Stimulated activated CD4-positive, alpha-beta T cell treated with anti-CD3 and anti-CD28 coated beads, Interleukin-2, amount 100 ng/mL, for 4 hours (primary cell): ENCODE data around the gene MEIG1.
"Not testable (repeated sequence)": the region's sequence is repeated elsewhere in the genome, so short reads cannot be mapped to it uniquely, and the experiment has no call there.

Experiments
- DNase-seq: peaks from one replicate; pipeline ENCODE4 v3.0.0-alpha.2; 2020; ENCODE audit warnings: low read depth

MEIG1 gene, protein sequence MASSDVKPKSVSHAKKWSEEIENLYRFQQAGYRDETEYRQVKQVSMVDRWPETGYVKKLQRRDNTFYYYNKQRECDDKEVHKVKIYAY

DNA sequence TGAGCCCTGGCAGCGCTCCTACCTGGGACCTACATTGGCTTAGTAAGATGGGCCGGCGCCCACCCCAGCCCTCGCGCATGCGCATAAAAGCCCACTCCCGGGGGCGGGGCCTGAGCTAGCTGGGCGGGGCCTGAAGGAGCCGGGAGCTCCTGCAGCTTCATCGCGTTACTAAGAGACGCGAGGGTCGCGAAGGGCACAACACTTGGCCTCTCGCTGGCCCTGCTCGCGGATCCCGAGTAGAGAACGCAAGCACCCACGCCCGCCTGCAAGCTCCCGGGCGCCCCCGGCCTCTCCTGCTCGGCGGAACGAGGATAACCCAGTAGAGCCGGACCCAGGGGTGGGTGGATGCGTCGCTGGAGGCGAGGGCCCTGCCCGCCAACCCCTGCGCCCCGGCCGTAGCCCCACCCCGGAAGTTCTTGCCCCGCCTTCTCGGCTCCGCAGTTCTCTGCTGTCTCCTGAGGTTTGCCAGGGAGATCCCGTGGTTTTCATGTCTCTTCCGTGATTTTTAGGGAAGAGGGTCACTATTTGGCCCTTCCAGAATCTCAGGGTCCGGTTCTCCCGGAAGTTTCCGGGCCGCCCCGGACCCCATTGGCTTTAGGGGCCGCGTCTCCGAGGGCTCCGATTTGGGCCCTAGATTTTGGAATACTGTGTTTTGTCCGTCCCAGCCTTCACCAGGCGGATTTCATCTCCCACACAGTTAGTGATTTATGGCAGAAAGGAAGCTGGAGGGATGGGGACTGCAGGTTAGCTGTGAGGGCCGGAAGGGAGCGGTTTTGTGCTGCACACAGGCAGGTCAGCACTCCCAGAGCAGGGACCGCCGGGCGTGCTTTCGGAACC lies at the start of gene MEIG1:
Gene MEIG1, plus strand, starts transcription at position 168 of the 837 bp plus-strand sequence. CDS start 7,081 bp downstream, outside the sequence.
- DNase-seq, result peak; percentile 87

- DNase-seq, result no peak
These were observed 48.2 kb upstream of the MEIG1 start for GRCh38 chr10:14910953-14911352.

DNA sequence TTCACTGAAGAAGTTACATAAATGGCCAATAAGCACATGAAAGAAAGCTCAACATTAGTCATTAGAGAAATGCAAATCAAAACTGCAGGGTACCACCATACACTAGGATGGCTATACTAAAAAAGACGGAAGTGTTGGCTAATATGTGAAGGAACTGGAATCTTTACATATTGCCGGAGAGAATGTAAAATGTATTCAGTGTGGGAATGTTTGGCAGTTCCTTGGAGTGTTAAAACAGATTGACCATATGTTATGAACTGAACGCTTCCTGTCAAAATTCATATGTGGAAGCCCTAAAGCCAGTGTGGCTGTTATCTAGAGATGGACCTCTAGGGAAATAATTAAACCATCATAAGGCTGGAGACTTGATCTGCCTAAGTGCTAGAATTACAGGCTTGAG lies 47.4 kb upstream of the MEIG1 start:
- no peak for DNase-seq

DNA sequence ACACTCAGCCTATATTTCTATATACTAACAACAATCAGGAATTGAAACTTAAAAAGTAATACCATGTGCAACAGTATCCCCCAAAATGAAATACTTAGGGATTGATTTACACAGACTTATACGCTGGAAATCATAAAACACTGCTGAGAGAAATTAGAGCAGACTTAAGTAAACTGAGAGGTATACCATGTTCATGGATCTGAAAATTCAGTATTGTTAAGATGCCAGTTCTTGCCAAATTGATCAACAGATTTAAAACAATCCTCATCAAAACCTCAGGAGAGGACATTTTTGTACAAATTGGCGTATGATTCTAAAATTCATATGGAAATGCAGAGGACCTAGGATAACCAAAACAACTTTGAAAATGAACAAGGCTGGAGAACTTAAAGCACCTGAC lies 42.6 kb upstream of the MEIG1 start:
- no peak for DNase-seq

GRCh38 chr10:14917827-14918226 lies 41.4 kb upstream of the MEIG1 start:
- no peak for DNase-seq

GRCh38 chr10:14918964-14919363 lies 40.2 kb upstream of the MEIG1 start:
- no peak for DNase-seq

DNA sequence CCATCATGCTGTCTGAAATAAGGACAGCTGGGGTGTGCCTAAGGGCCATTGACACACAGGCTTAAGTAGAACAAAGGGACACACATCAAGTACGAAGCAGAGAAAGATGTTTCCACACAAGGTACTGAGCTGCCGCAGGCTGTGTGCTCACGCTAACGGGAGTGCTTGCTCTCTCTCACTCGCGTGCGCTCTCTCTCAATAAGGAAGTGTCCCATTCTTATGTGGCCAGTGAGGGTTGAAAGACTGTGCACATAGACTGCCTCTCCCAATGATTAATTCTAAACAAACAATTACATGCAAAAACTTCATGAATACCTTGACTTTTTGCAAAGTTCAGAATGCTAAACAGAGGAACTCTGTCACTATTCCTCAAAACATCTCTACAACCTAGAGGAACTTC lies 35.2 kb upstream of the MEIG1 start:
- DNase-seq, result no peak

GRCh38 chr10:14925268-14925667 lies 33.9 kb upstream of the MEIG1 start:
- no peak for DNase-seq

GRCh38 chr10:14926061-14926470 lies 33.1 kb upstream of the MEIG1 start:
- DNase-seq, result no peak

GRCh38 chr10:14926722-14927416 lies 32.3 kb upstream of the MEIG1 start:
- no peak for DNase-seq

- DNase-seq, result no peak
These were observed 28.6 kb upstream of the MEIG1 start for GRCh38 chr10:14930610-14931009.

- DNase-seq, result no peak
These were observed 22.6 kb upstream of the MEIG1 start for GRCh38 chr10:14936584-14936983.

GRCh38 chr10:14938971-14939370 lies 20.2 kb upstream of the MEIG1 start:
- DNase-seq, result not testable (repeated sequence)

DNA sequence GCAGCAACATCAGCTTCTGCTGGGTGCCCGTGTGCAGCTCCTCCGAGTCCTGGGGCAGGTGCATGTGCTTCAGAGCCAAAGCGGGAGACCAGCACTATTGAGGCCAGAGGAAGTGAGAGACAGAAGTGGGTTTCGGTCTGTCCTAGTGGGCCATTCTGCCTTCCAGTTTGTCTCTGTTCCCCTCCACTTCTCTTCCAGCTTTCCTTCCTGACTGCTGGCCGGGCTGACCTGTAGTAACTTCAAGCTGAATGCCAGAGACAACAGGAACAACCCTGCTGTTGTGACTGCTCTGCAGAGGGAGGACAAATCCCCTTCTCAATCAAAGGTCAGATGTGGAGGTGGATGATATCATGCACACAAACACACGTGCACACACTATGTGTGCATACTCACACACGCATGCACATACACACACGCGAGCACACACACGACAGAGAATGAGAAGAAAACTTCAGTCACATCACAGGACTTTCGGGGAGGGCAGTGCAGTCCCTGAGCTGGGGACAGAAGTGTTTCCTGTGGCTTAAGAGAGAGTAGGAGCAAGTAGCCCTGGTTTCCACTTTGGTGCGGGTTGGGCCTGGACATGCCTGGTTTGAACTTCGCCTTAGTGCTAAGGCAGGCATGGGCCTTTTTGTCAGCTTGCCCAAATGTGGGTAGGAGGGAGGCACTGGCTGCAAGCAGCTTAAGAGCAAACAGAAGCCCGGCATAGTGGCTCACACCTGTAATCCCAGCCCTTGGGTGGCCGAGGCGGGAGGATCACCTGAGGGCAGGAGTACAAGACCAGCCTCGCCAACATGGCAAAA lies 16.8 kb upstream of the MEIG1 start:
- not testable (repeated sequence) for DNase-seq

GRCh38 chr10:14942950-14943338 lies 16.2 kb upstream of the MEIG1 start:
- not testable (repeated sequence) for DNase-seq

DNA sequence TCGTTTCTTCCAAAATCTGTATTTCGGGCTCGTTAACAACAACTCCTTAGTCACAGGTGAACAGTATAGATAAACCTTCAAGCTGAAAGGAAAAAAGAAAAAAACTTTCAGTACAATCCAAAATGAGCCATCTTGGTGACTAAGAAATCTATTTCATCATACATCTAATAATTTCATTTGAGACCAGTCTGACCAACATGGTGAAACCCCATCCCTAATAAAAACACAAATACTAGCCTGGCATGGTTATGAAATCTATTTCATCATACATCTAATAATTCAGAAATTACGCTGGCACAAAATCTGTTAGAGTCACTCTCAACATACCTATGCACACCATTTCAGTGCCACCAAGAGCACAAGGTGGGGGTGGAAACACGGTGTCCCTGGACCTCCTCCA lies 14.1 kb upstream of the MEIG1 start:
- DNase-seq, result no peak

- no peak for DNase-seq
These were observed 11.9 kb upstream of the MEIG1 start for GRCh38 chr10:14947268-14947667.

DNA sequence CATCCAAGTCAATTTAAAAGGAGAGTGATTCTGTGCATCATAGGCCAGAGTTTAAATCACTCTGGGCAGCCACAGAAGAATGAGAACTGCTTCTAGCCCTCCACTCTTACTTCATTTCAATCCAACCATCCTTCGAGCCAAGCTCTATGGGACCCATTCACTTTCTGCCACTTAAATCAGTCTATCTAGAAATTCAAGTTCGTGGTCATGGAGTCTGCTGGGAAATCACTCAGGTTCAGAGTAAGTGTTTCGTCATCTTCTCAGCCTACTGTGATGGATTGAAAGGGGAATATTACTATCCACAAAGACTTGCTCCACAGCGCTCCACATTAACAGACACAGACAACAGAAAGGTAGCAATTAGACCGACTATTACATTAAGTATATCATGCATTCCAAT lies 9.9 kb upstream of the MEIG1 start:
- no peak for DNase-seq

GRCh38 chr10:14952851-14953423 lies 6.3 kb upstream of the MEIG1 start:
- DNase-seq, result no peak

DNA sequence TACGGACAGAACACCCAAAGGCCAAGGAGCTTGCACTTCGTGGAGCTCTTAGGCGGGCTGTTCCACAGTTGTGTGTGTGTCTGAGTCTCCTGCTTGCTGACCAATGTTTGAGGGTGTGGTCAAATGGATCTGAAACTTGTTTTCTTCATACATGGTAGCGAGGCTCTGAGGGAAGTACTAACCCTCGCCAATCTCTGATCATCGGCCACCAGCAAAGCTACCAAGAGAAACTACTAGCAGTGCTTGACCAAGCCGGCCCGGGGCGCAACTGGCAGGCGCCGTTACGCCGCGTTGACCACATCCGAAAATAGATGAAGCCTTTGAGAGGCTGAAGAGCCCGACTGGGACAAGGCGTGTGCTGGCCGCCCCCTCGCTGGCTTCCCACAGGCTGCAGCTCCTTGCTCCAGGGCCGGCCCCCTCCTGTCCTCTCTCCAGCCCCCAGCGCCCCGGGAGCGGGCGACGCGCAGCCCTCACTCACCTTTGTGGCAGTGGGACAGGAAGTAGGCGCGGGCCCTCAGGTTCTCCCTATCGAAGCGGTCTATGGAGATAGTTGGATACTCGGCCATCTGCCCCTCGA lies 5.7 kb upstream of the MEIG1 start:
- no peak for DNase-seq

- peak; percentile 81 for DNase-seq
These were observed 5.0 kb upstream of the MEIG1 start, which contains the start of gene DCLRE1C for GRCh38 chr10:14954001-14954770. DCLRE1C (minus strand) TSS chr10:14954096; CDS start chr10:14954010, 86 bp downstream.
